Mesodermal cell (in vitro differentiated cells): ENCODE results near the gene TTC9C.

ENCODE experiments used
- H3K27ac ChIP-seq: 2 replicates; pipeline ENCODE4 v1.7.0; 2013; ENCODE audit warnings: mild to moderate bottlenecking, low read depth, low read length, moderate library complexity; ENCODE audit not compliant: severe bottlenecking
- H3K36me3 ChIP-seq: 2 replicates; pipeline ENCODE4 v1.7.1; 2013; ENCODE audit warnings: mild to moderate bottlenecking, low read length, moderate library complexity; ENCODE audit not compliant: control insufficient read depth, insufficient read depth
- H3K4me1 ChIP-seq: one replicate; pipeline ENCODE4 v1.7.1; 2013; ENCODE audit warnings: mild to moderate bottlenecking, low read length; ENCODE audit not compliant: insufficient read depth, control insufficient read depth, poor library complexity, severe bottlenecking
- H3K4me3 ChIP-seq: 2 replicates; pipeline ENCODE4 v1.7.0; 2013; ENCODE audit warnings: low read length, control low read depth, mild to moderate bottlenecking; ENCODE audit not compliant: insufficient read depth, poor library complexity, severe bottlenecking; ENCODE audit errors: extremely low read depth
- H3K9me3 ChIP-seq: 2 replicates; pipeline ENCODE4 v1.7.1; 2013; ENCODE audit warnings: mild to moderate bottlenecking, low read length, moderate library complexity; ENCODE audit not compliant: control insufficient read depth
- WGBS, 2 experiments: methylation state at CpG; one replicate each; pipeline ENCODE4 v1.1.5; 2013; ENCODE audit warnings: missing lambda C conversion rate in 2 of 2; ENCODE audit not compliant: insufficient coverage in 2 of 2; 5-methylcytosine and 5-hydroxymethylcytosine counted together

The TTC9C gene

DNA sequence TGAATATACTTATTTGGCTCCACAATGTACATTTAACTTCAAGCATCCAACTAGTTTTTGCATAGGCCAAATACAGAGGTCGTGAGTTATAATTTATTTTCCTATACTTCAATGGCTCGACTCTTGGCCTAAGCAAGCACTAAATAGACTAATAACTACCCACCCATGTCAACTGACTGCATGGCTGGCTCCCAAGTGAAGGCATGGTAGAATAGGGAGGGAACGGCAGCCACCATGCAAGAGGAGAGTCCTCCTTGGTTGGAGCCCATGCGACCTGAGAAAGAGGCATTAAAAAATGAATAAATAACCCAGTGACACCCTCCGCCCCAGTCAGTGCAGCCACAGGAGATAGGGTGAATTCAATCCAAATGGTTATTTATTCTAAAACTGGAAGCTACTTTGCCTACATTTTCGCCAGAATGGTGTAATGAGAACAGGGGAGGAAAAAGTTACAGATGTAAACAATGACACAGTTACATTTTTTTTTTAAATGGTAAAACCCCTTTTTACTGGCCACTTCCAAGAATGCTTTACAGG, 15.9 kb upstream of the TTC9C start:
- Histone ChIP-seq H3K36me3 (peaks cover 86% of the 10 kb centered on the region), H3K4me1 (peaks cover 3% of the 10 kb centered on the region), H3K9me3 (no peaks in the 10 kb centered on the region), H3K27ac (no peak overlapping the region), H3K4me3 (no peak overlapping the region)
- 96 to 100% methylated on average over 4 to 5 of the region's 6 CpGs for WGBS, 2 experiments

DNA sequence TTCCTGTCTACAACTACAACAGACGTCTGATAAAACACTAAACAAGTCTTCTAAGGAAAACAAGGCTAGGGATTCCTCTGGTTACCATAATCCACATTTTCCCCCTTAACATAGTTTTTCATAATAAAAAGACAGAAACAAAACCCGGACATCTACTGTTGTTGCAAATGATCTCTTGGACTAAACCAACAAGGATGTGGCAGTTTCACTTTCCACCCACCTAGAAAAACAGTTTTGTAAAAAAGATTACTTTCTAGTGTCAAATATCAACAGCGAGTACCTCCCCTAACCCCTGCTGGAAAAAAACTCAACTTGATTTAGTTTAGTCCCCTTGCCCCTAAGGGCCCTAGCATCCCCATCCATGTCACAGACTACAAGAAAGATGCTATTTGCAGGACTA, 15.4 kb upstream of the TTC9C start:
- no peak overlapping the region for H3K27ac ChIP-seq
- H3K9me3 ChIP-seq, result no peaks in the 10 kb centered on the region
- peaks cover 88% of the 10 kb centered on the region for H3K36me3 ChIP-seq
- no peaks in the 10 kb centered on the region for H3K4me1 ChIP-seq
- WGBS, 2 experiments, result 93 to 95% methylated on average over 3 of the region's 3 CpGs
- no peak overlapping the region for H3K4me3 ChIP-seq

- no CpG with 5 or more reads among the region's 2 CpGs for WGBS, 2 experiments
- Histone ChIP-seq H3K27ac (no peak overlapping the region), H3K9me3 (no peaks in the 10 kb centered on the region), H3K36me3 (peaks cover 88% of the 10 kb centered on the region), H3K4me1 (no peaks in the 10 kb centered on the region), H3K4me3 (no peak overlapping the region)
These were observed 14.9 kb upstream of the TTC9C start for GRCh38 chr11:62713343-62713742.

DNA sequence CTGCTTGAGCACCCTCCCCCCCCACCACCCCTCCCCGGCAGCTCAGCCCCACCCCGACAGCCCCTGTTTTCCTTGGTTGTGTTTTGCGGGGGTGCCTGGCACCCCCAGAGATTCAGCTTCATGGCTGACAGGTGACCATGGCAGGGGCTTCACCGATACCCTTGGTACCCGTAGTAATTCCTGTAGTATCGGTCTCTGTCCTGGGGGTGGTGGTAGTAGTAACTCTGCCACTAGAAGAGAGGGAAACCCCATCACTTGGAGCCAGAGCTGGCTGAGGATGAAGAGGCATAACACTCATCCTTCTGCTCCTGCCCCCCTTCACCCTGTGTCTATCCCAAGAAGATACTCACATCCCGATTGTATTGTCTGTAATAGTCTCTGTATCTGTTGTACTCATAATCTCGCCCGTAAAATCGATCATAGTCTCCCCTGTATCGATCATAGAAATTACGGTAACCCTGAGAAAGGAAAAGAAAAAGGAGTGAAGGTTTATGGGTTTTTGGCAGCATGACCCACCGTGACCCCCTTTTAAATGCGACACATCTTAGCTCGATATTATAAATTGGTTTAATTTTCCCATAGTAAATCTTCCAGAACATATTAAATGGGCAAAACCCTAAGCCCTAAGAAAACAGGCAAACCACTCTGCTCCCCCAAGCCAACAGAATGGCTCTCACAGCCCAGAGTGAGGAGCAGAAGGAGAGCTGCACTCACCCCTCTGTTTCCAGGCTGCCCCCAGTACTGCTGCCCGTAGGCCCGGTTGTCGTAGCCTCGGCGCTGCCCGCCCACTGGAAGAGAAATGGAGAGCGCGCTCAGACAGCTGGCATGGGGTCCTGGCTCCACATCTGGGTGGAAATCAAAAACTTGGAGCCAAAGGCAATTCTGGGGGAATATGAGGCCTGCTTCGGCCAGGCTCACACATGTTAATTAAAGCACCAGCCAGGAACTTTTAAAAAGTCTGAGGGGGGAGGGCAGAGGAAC, 12.8 kb upstream of the TTC9C start:
- Histone ChIP-seq H3K27ac (no peak overlapping the region), H3K36me3 (peaks cover 99% of the 10 kb centered on the region)
- WGBS, 2 experiments, result 98% methylated on average over 14 to 18 of the region's 24 CpGs

DNA sequence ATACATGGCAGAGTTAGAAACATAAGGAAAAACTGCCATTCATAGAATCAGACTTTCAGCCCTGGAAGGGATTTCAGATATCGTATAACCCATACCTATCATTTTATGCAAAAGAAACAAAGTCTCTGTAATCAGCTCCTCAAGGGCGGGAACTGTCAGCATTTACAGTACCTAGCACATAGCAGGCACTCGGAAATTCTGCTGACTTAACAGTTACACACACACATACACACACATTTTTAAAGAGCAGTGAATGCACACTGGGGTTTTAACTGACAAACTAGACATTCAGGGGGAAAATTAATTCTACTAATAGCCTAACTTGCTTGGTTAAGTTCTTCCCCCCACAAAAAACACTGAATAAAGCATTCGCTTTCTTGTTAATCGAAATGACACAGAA, 12.1 kb upstream of the TTC9C start:
- Histone ChIP-seq H3K4me3 (no peak overlapping the region), H3K9me3 (no peaks in the 10 kb centered on the region), H3K4me1 (no peaks in the 10 kb centered on the region), H3K27ac (no peak overlapping the region), H3K36me3 (peaks cover 99% of the 10 kb centered on the region)
- WGBS, 2 experiments, result 94 to 95% methylated on average over 2 to 4 of the region's 5 CpGs

More for the DNA sequence above, 12.8 kb upstream of the TTC9C start:
- Histone ChIP-seq H3K4me3 (no peak overlapping the region), H3K9me3 (no peaks in the 10 kb centered on the region), H3K4me1 (no peaks in the 10 kb centered on the region)

- Histone ChIP-seq H3K4me1 (no peaks in the 10 kb centered on the region), H3K27ac (no peak overlapping the region), H3K9me3 (no peaks in the 10 kb centered on the region), H3K36me3 (peaks cover 99% of the 10 kb centered on the region), H3K4me3 (no peak overlapping the region)
- WGBS, 2 experiments, result 94 to 99% methylated on average over 6 to 10 of the region's 11 CpGs
These were observed 11.5 kb upstream of the TTC9C start for GRCh38 chr11:62716816-62717215.

- Histone ChIP-seq H3K27ac (no peak overlapping the region), H3K4me3 (no peak overlapping the region), H3K4me1 (peaks cover 5% of the 10 kb centered on the region), H3K9me3 (no peaks in the 10 kb centered on the region), H3K36me3 (peaks cover 95% of the 10 kb centered on the region)
- 71 to 100% methylated on average over 1 to 2 of the region's 2 CpGs for WGBS, 2 experiments
These were observed 8.8 kb upstream of the TTC9C start for GRCh38 chr11:62719302-62719978.

DNA sequence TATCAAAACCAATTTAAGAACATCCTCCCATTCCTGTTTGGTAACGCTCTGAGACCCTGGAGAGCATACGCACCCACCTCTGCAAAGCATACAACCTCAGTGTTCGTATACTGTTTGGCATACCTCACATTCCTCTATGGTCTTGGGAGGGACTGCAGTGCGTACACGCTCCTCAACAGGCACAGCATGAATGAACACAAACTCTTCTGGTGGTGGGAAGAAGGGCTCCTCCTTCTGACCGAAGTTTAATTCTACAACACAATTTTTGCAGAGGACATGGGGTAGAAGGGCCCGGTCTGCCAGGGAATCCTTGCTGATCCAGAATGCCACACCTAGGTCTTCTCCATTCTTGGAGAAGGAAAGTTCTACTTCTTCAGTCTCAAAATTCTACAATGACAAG, 6.3 kb upstream of the TTC9C start:
- 83 to 86% methylated on average over 3 to 4 of the region's 7 CpGs for WGBS, 2 experiments
- H3K4me1 ChIP-seq, result peaks cover 5% of the 10 kb centered on the region
- H3K36me3 ChIP-seq, result peaks cover 82% of the 10 kb centered on the region
- peak overlapping the region; percentile 73 for H3K27ac ChIP-seq
- no peak overlapping the region for H3K4me3 ChIP-seq
- H3K9me3 ChIP-seq, result no peaks in the 10 kb centered on the region

- Histone ChIP-seq H3K36me3 (peaks cover 61% of the 10 kb centered on the region), H3K27ac (no peak overlapping the region), H3K9me3 (no peaks in the 10 kb centered on the region), H3K4me1 (peaks cover 5% of the 10 kb centered on the region), H3K4me3 (no peak overlapping the region)
- 82 to 96% methylated on average over 5 of the region's 8 CpGs for WGBS, 2 experiments
These were observed 4.1 kb upstream of the TTC9C start for GRCh38 chr11:62724171-62724570.

DNA sequence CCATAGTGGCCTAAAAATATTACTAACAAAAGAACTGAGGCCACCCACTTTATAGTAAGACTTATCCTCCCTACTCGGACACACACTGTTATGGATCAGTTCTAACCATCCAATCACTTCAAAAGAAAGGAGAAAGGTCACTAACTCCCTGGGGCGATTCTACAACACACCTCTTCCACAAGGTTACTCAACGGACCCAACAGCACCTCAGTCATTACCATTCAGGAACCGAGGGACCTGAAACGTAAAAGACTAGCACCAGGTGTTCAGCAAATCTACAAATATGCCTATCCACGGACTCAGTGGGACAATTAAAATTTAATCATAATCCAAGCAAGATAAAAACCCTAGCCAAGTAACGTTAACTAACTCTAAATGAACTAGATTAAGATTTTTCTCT, 2.6 kb upstream of the TTC9C start:
- H3K4me3 ChIP-seq, result peak overlapping the region; percentile 98
- H3K9me3 ChIP-seq, result no peaks in the 10 kb centered on the region
- peaks cover 9% of the 10 kb centered on the region for H3K4me1 ChIP-seq
- peak overlapping the region; percentile 98 for H3K27ac ChIP-seq
- H3K36me3 ChIP-seq, result peaks cover 54% of the 10 kb centered on the region
- 0% methylated on average over 6 of the region's 7 CpGs for WGBS, 2 experiments
